ENCODE measurements around the gene INPPL1.

Gene INPPL1

DNA sequence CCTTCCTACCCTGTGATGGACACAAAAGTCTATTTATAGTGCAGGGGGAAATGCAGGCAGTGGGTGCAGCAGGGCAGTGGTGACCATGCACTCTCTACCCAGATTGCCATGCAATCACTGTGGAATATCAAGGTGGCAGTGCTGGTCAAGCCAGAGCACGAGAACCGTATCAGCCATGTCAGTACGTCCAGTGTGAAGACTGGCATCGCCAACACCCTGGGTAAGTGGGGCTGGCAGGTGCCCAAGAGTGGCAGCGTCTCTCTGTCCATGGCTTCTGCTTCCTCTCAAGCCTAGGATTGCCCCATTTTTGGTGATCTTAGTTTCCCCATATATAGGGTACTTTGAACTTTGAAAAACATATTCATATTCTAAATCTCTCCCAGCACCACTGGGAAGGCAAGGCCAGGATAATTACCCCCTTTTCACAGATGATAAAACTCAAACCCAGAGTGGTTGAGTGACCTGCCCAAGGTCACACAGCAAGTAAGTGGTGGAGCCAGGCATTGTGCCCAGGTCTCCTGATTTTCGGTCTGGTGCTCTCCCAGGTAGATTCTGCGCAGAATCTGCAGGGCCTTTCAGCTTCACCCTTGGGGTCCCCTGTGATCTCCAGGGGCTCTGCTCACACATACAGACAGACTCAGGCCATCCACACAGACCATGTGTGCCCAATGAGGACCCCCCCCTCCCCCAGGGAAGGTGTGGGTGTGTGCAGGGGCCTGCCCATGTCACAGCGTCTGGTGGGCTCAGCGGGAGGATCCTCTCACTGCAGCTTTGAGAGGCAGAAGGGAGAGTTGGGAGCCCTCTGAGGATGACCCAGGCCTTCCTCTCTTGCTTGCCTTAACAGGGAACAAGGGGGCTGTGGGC lies 7.1 kb downstream of the INPPL1 start:
- no peak for DNase-seq (ENCODE audit: low read depth, low spot score)

GRCh38 chr11:72232260-72233055 lies 7.9 kb downstream of the INPPL1 start:
- DNase-seq (ENCODE audit: low read depth, low spot score), result no peak

DNA sequence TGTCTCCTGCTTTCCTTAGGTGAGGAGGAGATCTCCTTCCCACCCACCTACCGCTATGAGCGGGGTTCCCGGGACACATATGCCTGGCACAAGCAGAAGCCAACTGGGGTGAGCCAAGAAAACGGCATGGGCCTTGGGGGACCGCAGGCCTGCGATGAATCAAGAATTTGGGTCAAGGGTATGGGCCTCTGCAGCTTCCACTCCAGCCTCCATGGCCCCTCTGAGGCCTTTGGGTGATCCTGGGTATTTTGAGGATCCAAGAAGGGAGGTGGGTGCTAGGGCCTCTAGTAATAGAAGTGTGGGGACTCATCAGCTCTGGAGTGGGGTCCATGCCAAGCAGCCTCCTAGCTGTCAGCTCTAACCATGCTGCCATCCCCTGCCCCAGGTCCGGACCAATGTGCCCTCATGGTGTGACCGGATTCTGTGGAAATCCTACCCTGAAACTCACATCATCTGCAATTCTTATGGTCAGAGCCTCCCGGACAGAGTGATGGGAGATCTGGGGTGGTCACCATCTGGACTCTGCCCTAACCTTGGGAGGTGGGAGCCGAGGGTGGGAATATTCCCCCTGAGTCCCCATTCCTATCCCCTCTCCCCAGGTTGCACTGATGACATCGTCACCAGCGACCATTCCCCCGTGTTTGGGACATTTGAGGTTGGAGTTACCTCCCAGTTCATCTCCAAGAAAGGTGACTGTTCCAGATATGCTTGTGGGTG lies 8.6 kb downstream of the INPPL1 start:
- no peak for DNase-seq (ENCODE audit: low read depth, low spot score)

GRCh38 chr11:72233773-72234513 lies 9.4 kb downstream of the INPPL1 start:
- no peak for DNase-seq (ENCODE audit: low read depth, low spot score)

DNA sequence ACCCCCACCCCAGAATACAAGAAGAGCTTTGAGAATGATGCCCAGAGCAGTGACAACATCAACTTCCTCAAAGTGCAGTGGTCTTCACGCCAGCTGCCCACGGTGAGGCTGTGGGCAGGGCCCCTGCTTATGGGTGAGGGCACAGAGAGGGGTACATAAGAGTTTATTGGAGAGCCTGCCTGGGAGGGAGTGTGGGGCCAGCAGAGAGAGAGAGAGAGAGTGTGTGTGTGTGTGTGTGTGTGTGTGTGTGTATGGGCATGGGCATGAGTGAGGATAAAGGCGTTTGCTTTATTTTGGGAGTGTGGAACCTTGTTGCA lies 9.9 kb downstream of the INPPL1 start:
- DNase-seq (ENCODE audit: low read depth, low spot score), result no peak

DNA sequence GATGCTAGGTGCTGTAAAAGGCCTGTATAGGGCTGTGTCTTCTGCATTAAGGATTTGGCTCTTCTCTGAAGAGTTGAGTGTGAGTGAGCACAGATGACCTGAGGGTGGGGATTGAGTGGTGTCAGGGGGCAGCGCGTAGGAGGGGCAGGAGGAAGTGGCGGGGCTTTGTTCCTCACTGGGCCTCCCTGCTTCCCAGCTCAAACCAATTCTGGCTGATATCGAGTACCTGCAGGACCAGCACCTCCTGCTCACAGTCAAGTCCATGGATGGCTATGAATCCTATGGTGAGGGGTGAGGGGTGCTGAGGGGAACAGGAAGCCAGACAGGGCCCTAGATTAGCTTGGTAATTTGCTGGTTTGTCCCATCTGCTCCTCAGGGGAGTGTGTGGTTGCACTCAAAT lies 10.4 kb downstream of the INPPL1 start:
- DNase-seq (ENCODE audit: low read depth, low spot score), result no peak

GRCh38 chr11:72235351-72236057 lies 10.9 kb downstream of the INPPL1 start:
- no peak for DNase-seq (ENCODE audit: low read depth, low spot score)

- no peak for DNase-seq (ENCODE audit: low read depth, low spot score)
Measured at GRCh38 chr11:72236083-72236697, 11.6 kb downstream of the INPPL1 start.

DNA sequence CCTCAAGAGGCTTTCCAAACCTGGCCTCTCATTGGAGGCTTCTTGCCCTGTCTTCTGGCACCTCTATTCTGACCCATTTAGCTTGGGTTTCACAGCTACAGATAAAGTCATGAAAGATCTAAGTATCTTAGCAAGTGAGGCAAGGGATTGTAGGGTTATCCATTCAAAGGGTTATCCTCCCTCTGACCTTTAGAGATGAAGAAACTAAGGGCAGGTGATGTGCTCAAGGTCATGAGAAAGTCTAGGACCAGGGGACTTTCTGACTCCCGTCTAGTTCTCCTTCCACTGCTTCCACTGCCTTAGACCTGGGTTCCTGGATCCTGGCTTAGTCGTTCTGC lies 12.2 kb downstream of the INPPL1 start:
- DNase-seq (ENCODE audit: low read depth, low spot score), result no peak

GRCh38 chr11:72237112-72237931 lies 12.8 kb downstream of the INPPL1 start:
- DNase-seq (ENCODE audit: low read depth, low spot score), result no peak

GRCh38 chr11:72238040-72238450 lies 13.5 kb downstream of the INPPL1 start:
- no peak for DNase-seq (ENCODE audit: low read depth, low spot score)

GRCh38 chr11:72238492-72239312 lies 14.1 kb downstream of the INPPL1 start:
- no peak for DNase-seq (ENCODE audit: low read depth, low spot score)

GRCh38 chr11:72239313-72239848 lies 14.8 kb downstream of the INPPL1 start:
- DNase-seq (ENCODE audit: low read depth, low spot score), result no peak

- DNase-seq (ENCODE audit: low read depth, low spot score), result no peak
Measured at GRCh38 chr11:72239849-72240460, 15.4 kb downstream of the INPPL1 start.

DNA sequence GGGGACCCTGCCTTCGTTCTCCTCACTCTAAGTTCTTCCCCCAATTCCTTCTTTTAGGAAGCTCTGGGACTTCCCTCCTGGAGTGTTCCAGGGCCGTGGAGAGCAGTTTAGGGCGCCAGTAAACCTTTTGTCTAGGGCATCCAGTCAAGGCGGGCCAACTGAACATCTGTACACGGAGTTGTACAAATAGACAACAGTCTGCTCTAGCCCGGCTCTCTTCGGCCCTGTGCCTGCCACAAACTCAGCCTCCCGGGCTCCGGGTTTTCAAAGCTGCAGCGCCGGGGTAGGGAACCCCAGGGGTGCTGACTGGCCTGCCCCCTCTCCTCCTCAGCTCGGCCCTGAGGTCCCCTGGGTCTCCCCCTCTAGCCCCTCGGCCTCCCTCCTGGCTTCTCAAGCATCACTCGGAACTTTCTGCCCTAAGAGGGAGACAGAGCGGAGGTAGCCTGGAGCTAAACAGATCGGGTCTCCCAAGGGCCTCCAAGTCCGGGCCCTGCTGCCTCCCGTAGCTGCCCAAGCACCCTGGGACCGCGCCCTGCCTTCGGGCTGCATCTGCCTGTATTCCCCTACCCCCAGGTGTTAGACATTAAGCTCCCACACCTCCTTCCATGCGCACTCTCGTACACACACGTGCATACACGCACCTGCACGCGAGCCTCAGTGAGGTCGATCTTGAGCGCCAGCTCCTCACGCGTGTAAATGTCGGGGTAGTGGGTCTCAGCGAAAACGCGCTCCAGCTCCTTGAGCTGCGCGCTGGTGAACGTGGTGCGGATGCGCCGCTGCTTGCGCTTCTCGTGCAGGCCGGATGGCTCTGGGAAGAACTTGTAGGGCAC lies 16.1 kb downstream of the INPPL1 start:
- DNase-seq (ENCODE audit: low read depth, low spot score), result no peak

- DNase-seq (ENCODE audit: low read depth, low spot score), result no peak
Measured at GRCh38 chr11:72241291-72241781, 16.8 kb downstream of the INPPL1 start.

- DNase-seq (ENCODE audit: low read depth, low spot score), result no peak
Measured at GRCh38 chr11:72242141-72242540, 17.6 kb downstream of the INPPL1 start.

Measured in smooth muscle cell of the brain vasculature (primary cell).